Neuronal stem cell (in vitro differentiated cells): ENCODE results near the gene TULP1.

ENCODE experiments used
- DNase-seq: peaks from one replicate; pipeline ENCODE4 v3.0.0-alpha.2; 2013; ENCODE audit warnings: low spot score
- H2AFZ ChIP-seq: one replicate; pipeline ENCODE4 v1.6.1; 2013; ENCODE audit warnings: mild to moderate bottlenecking, low read length, inconsistent platforms
- H2AK5ac ChIP-seq: 2 replicates; pipeline ENCODE4 v1.6.1; 2013; ENCODE audit warnings: low read depth, mild to moderate bottlenecking, inconsistent platforms, low read length, moderate library complexity, mixed read lengths
- H2BK120ac ChIP-seq: 2 replicates; pipeline ENCODE4 v1.6.1; 2013; ENCODE audit warnings: low read depth, mild to moderate bottlenecking, inconsistent platforms, low read length, moderate library complexity, mixed read lengths
- H2BK12ac ChIP-seq: one replicate; pipeline ENCODE4 v1.6.1; 2013; ENCODE audit warnings: low read length, inconsistent platforms
- H2BK15ac ChIP-seq: 2 replicates; pipeline ENCODE4 v1.6.1; 2013; ENCODE audit warnings: mild to moderate bottlenecking, low read length, inconsistent platforms, mixed read lengths
- H2BK5ac ChIP-seq: one replicate; pipeline ENCODE4 v1.6.1; 2013; ENCODE audit warnings: inconsistent platforms, mild to moderate bottlenecking, low read length, moderate library complexity
- H3K14ac ChIP-seq: one replicate; pipeline ENCODE4 v1.6.1; 2013; ENCODE audit warnings: low read length, inconsistent platforms
- H3K18ac ChIP-seq: 2 replicates; pipeline ENCODE4 v1.6.1; 2013; ENCODE audit warnings: low read length, inconsistent platforms
- H3K23ac ChIP-seq: 2 replicates; pipeline ENCODE4 v1.6.1; 2013; ENCODE audit warnings: low read depth, mild to moderate bottlenecking, mixed read lengths, low read length, inconsistent platforms; ENCODE audit not compliant: poor library complexity
- H3K27ac ChIP-seq: replicated peaks from 3 replicates; pipeline ENCODE4 v1.5.1; 2013; ENCODE audit warnings: low read length, inconsistent platforms
- H3K27me3 ChIP-seq, 3 experiments: 2 replicates each; pipeline ENCODE4 v1.6.1; 2013; ENCODE audit warnings: low read length in 3 of 3, mild to moderate bottlenecking in 2 of 3, inconsistent platforms in 1 of 3, low read depth in 1 of 3, mixed read lengths in 1 of 3, moderate library complexity in 1 of 3; ENCODE audit not compliant: control insufficient read depth in 3 of 3, insufficient read depth in 3 of 3
- H3K36me3 ChIP-seq, 2 donors: replicated peaks in 1 of 2; 2 replicates each; pipeline ENCODE4 v1.6.1; 2013; ENCODE audit warnings: low read length in 2 of 2; ENCODE audit not compliant: control insufficient read depth in 2 of 2, insufficient read depth in 2 of 2
- H3K4ac ChIP-seq: 2 replicates; pipeline ENCODE4 v1.6.1; 2013; ENCODE audit warnings: inconsistent platforms, mild to moderate bottlenecking, low read length, moderate library complexity
- H3K4me1 ChIP-seq, 2 donors: 1 replicate in 1 of 2; 2 replicates in 1 of 2; pipeline ENCODE4 v1.6.1; 2013; ENCODE audit warnings: low read length in 2 of 2, low read depth in 1 of 2; ENCODE audit not compliant: control insufficient read depth in 2 of 2, insufficient read depth in 1 of 2
- H3K4me2 ChIP-seq: one replicate; pipeline ENCODE4 v1.6.1; 2013; ENCODE audit warnings: mild to moderate bottlenecking, low read length, inconsistent platforms; ENCODE audit not compliant: insufficient read depth, poor library complexity, severe bottlenecking
- H3K4me3 ChIP-seq, 2 donors: 2 replicates each; pipeline ENCODE4 v1.5.1; 2013; ENCODE audit warnings: low read length in 2 of 2, mild to moderate bottlenecking in 2 of 2, inconsistent platforms in 1 of 2, moderate library complexity in 1 of 2
- H3K79me1 ChIP-seq: one replicate; pipeline ENCODE4 v1.6.1; 2013; ENCODE audit warnings: low read depth, mild to moderate bottlenecking, inconsistent platforms, low read length, moderate library complexity
- H3K9ac ChIP-seq: one replicate; pipeline ENCODE4 v1.6.1; 2013; ENCODE audit warnings: mild to moderate bottlenecking, low read depth, low read length, inconsistent platforms; ENCODE audit not compliant: poor library complexity
- H3K9me3 ChIP-seq, 2 donors: replicated peaks in 1 of 2; 2 replicates each; pipeline versions ENCODE3 to v1.6.1; 2013; ENCODE audit warnings: low read length in 2 of 2, mild to moderate bottlenecking in 2 of 2, inconsistent platforms in 1 of 2, low read depth in 1 of 2, mixed read lengths in 1 of 2, moderate library complexity in 1 of 2; ENCODE audit not compliant: control insufficient read depth in 2 of 2, insufficient read depth in 1 of 2
- H4K8ac ChIP-seq: one replicate; pipeline ENCODE4 v1.6.1; 2013; ENCODE audit warnings: low read depth, mild to moderate bottlenecking, inconsistent platforms, low read length, moderate library complexity
- H4K91ac ChIP-seq: one replicate; pipeline ENCODE4 v1.6.1; 2013; ENCODE audit warnings: low read length, low read depth, mild to moderate bottlenecking, inconsistent platforms; ENCODE audit not compliant: poor library complexity
- WGBS, 2 donors: extraction: QIAGEN DNeasy Blood & Tissue Kit; methylation state at CpG; one replicate each; pipeline ENCODE4 v1.1.7; 2013; ENCODE audit warnings: missing lambda C conversion rate in 2 of 2, mixed read lengths in 1 of 2; ENCODE audit not compliant: insufficient read length in 2 of 2, insufficient replicate concordance in 1 of 2; ENCODE audit errors: extremely low coverage in 2 of 2; 5-methylcytosine and 5-hydroxymethylcytosine counted together

TULP1 gene

GRCh38 chr6:35470663-35471120 is 42.0 kb downstream of the TULP1 start:
- no peaks in the 10 kb centered on the region for H3K9me3 ChIP-seq
- H3K4me3 ChIP-seq, result no peak overlapping the region
- H3K18ac ChIP-seq, result no peak overlapping the region
- no peak overlapping the region for H3K23ac ChIP-seq
- H3K27me3 ChIP-seq, result no peaks in the 10 kb centered on the region
- no peak overlapping the region for H2BK15ac ChIP-seq
- no peak overlapping the region for H3K4ac ChIP-seq
- no peak overlapping the region for H3K27ac ChIP-seq
- H3K4me1 ChIP-seq, result peaks cover 16 to 21% of the 10 kb centered on the region in 2 donors
- no CpG with 5 or more reads among the region's 3 CpGs for whole genome bisulfite sequencing, 2 donors
- H3K14ac ChIP-seq, result no peak overlapping the region
- DNase-seq, result no peak
- H2BK12ac ChIP-seq, result no peak overlapping the region
- H3K36me3 ChIP-seq, result peaks cover 49 to 90% of the 10 kb centered on the region in 2 donors
- no peak overlapping the region for H4K8ac ChIP-seq
- H2BK5ac ChIP-seq, result no peak overlapping the region
- H3K4me2 ChIP-seq, result peak overlapping the region; percentile 65
- no peak overlapping the region for H2AFZ ChIP-seq
- H3K9ac ChIP-seq, result no peak overlapping the region
- H2AK5ac ChIP-seq, result no peak overlapping the region
- peaks cover 10% of the 10 kb centered on the region for H3K79me1 ChIP-seq
- no peak overlapping the region for H2BK120ac ChIP-seq
- H4K91ac ChIP-seq, result no peak overlapping the region

GRCh38 chr6:35469751-35470662 is 42.7 kb downstream of the TULP1 start:
- H2BK15ac ChIP-seq, result no peak overlapping the region
- no peak overlapping the region for H2BK5ac ChIP-seq
- H3K4me3 ChIP-seq, result peak overlapping the region; percentile 97
- DNase-seq, result no peak
- H3K4me1 ChIP-seq, result peaks cover 16 to 20% of the 10 kb centered on the region in 2 donors
- no peak overlapping the region for H2BK120ac ChIP-seq
- peak overlapping the region; percentile 65 for H3K4me2 ChIP-seq
- no CpG with 5 or more reads among the region's 18 CpGs for WGBS, 2 donors
- H4K8ac ChIP-seq, result no peak overlapping the region
- H3K14ac ChIP-seq, result no peak overlapping the region
- H2BK12ac ChIP-seq, result no peak overlapping the region
- H2AK5ac ChIP-seq, result no peak overlapping the region
- peak overlapping the region; percentile 47 for H3K23ac ChIP-seq
- peak overlapping the region; percentile 71 for H3K9ac ChIP-seq
- no peak overlapping the region for H4K91ac ChIP-seq
- no peak overlapping the region for H3K27ac ChIP-seq
- peaks cover 10% of the 10 kb centered on the region for H3K79me1 ChIP-seq
- H3K36me3 ChIP-seq, result peaks cover 45 to 88% of the 10 kb centered on the region in 2 donors
- H3K18ac ChIP-seq, result no peak overlapping the region
- H2AFZ ChIP-seq, result no peak overlapping the region
- no peak overlapping the region for H3K4ac ChIP-seq
- H3K9me3 ChIP-seq, result no peaks in the 10 kb centered on the region
- no peaks in the 10 kb centered on the region for H3K27me3 ChIP-seq

DNA sequence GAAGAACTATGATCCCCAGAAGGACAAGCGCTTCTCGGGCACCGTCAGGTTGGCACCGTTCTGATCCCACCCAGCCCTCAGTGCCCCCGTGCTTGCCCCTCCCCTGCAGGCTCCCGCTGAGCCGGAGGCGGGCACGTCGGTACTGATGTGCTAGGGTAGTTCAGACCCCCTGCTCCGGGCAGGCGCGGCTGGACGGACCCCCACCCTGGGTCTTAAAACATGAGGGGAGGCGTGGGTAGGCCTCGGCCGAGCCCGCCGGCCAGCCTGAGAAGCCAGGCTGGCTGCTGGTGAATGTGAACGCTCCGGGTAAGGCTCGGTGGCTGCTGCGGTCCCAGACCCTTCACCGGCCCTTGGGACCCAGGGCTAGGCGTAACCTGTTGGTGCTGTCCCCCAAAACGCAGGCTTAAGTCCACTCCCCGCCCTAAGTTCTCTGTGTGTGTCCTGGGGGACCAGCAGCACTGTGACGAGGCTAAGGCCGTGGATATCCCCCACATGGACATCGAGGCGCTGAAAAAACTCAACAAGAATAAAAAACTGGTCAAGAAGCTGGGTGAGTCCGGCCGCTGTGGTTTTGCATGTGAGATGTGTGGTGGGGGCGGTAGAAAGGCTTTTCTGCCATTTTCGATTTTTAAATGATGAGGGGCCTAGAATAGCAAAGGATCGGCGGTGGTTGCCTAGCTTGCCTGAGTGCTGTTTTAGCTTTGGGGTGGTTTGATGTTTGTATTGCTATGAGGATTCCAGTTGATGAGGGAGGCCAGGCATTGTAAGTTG is 43.5 kb downstream of the TULP1 start:
- WGBS, 2 donors, result no CpG with 5 or more reads among the region's 37 CpGs
- Histone ChIP-seq H2BK12ac (no peak overlapping the region), H2BK120ac (peak overlapping the region; percentile 29), H3K79me1 (peaks cover 10% of the 10 kb centered on the region), H2AFZ (peak overlapping the region; percentile 93), H2BK15ac (no peak overlapping the region), H3K14ac (no peak overlapping the region), H3K18ac (no peak overlapping the region), H3K36me3 (peaks cover 37 to 80% of the 10 kb centered on the region in 2 donors), H3K9ac (peak overlapping the region; percentile 99), H4K91ac (peak overlapping the region; percentile 79), H3K4ac (no peak overlapping the region), H3K27ac (peak overlapping the region; percentile 70), H3K4me1 (peaks cover 16 to 20% of the 10 kb centered on the region in 2 donors), H2BK5ac (peak overlapping the region; percentile 70), H4K8ac (no peak overlapping the region), H3K9me3 (no peaks in the 10 kb centered on the region), H3K4me2 (peak overlapping the region; percentile 65), H2AK5ac (peak overlapping the region; percentile 94), H3K23ac (peak overlapping the region; percentile 99), H3K27me3 (no peaks in the 10 kb centered on the region), H3K4me3 (peak overlapping the region; percentile 97)
- DNase-seq, result no peak
